ENCODE measurements around the gene FGF1. TPM values are rescaled to one million over a fixed set of nuclear protein-coding genes. Genes with fewer than 3 reads are reported as not detected.

The FGF1 gene
- polyA plus RNA-seq, 3 donors, result not detected

GRCh38 chr5:142670804-142671203 is 15.1 kb downstream of the FGF1 start:
- H3K79me2 ChIP-seq (ENCODE audit: insufficient read depth, low read length), result no peaks in the 10 kb centered on the region
- TF ChIP-seq CTCF (IDR thresholded peaks at IDR 0.05), result no peak
- H3K27me3 Mint-ChIP-seq (ENCODE audit: low read depth in 3 of 3), result peaks cover 3 to 5% (median 4%) of the 10 kb centered on the region in 3 donors
- DNase-seq, result no peak
- H3K4me3 ChIP-seq (replicated peaks in 1 of 3; ENCODE audit: low read depth in 2 of 3, low read length in 3 of 3), result no peak overlapping the region
- H3K4me2 ChIP-seq (replicated peaks; ENCODE audit: extremely low read depth, low read length, poor library complexity, severe bottlenecking), result no peak overlapping the region
- H2AFZ ChIP-seq (ENCODE audit: insufficient read depth, low read depth, low read length, poor library complexity, severe bottlenecking), result no peak overlapping the region
- no peak overlapping the region for H3K27ac ChIP-seq (ENCODE audit: low read depth in 1 of 2, low read length in 2 of 2)
- no peaks in the 10 kb centered on the region for H3K36me3 ChIP-seq (replicated peaks in 1 of 2; ENCODE audit: control insufficient read depth in 1 of 2, insufficient read depth in 2 of 2, low read length in 2 of 2)
- H3K9ac ChIP-seq (ENCODE audit: insufficient read depth, low read length, poor library complexity, severe bottlenecking), result no peak overlapping the region
- H3K9me3 Mint-ChIP-seq, result no peaks in the 10 kb centered on the region
- H4K20me1 ChIP-seq (ENCODE audit: insufficient read depth, low read length), result no peaks in the 10 kb centered on the region
- no peaks in the 10 kb centered on the region for H3K4me1 ChIP-seq (ENCODE audit: control insufficient read depth in 1 of 2, insufficient read depth in 2 of 2, low read length in 2 of 2)
- H3K27ac Mint-ChIP-seq, result no peak overlapping the region
- no peak overlapping the region for H3K4me3 Mint-ChIP-seq
- no peaks in the 10 kb centered on the region for H3K27me3 ChIP-seq (ENCODE audit: control insufficient read depth in 2 of 2, insufficient read depth in 2 of 2, low read length in 2 of 2)
- H3K36me3 Mint-ChIP-seq, result no peaks in the 10 kb centered on the region
- intact Hi-C loops (cut with micrococcal nuclease), result no loop called here
- no peaks in the 10 kb centered on the region for H3K9me3 ChIP-seq (replicated peaks in 1 of 2; ENCODE audit: control insufficient read depth in 1 of 2, insufficient read depth in 1 of 2, low read length in 2 of 2)
- no CpG with 5 or more reads among the region's 2 CpGs for WGBS (ENCODE audit: insufficient coverage)
- no peaks in the 10 kb centered on the region for H3K4me1 Mint-ChIP-seq

- intact Hi-C loops (cut with micrococcal nuclease), result no loop called here
- Histone ChIP-seq H4K20me1 (ENCODE audit: insufficient read depth, low read length) (no peaks in the 10 kb centered on the region), H3K27ac (ENCODE audit: low read depth in 1 of 2, low read length in 2 of 2) (no peak overlapping the region), H3K27me3 (ENCODE audit: control insufficient read depth in 2 of 2, insufficient read depth in 2 of 2, low read length in 2 of 2) (no peaks in the 10 kb centered on the region), H3K4me2 (replicated peaks; ENCODE audit: extremely low read depth, low read length, poor library complexity, severe bottlenecking) (no peak overlapping the region), H3K79me2 (ENCODE audit: insufficient read depth, low read length) (no peaks in the 10 kb centered on the region), H3K9me3 (replicated peaks in 1 of 2; ENCODE audit: control insufficient read depth in 1 of 2, insufficient read depth in 1 of 2, low read length in 2 of 2) (no peaks in the 10 kb centered on the region), H3K36me3 (replicated peaks in 1 of 2; ENCODE audit: control insufficient read depth in 1 of 2, insufficient read depth in 2 of 2, low read length in 2 of 2) (no peaks in the 10 kb centered on the region), H3K4me1 (ENCODE audit: control insufficient read depth in 1 of 2, insufficient read depth in 2 of 2, low read length in 2 of 2) (no peaks in the 10 kb centered on the region), H3K4me3 (replicated peaks in 1 of 3; ENCODE audit: low read depth in 2 of 3, low read length in 3 of 3) (no peak overlapping the region), H3K9ac (ENCODE audit: insufficient read depth, low read length, poor library complexity, severe bottlenecking) (no peak overlapping the region), H2AFZ (ENCODE audit: insufficient read depth, low read depth, low read length, poor library complexity, severe bottlenecking) (no peak overlapping the region)
- no peak overlapping the region for H3K27ac Mint-ChIP-seq
- no peak for TF ChIP-seq CTCF (IDR thresholded peaks at IDR 0.05)
- H3K4me3 Mint-ChIP-seq, result no peak overlapping the region
- DNase-seq, result no peak
- no peaks in the 10 kb centered on the region for H3K9me3 Mint-ChIP-seq
- no peaks in the 10 kb centered on the region for H3K36me3 Mint-ChIP-seq
- 93% methylated on average over 12 of the region's 12 CpGs for WGBS (ENCODE audit: insufficient coverage)
- H3K27me3 Mint-ChIP-seq (ENCODE audit: low read depth in 3 of 3), result peaks cover 2 to 7% (median 4%) of the 10 kb centered on the region in 3 donors
- H3K4me1 Mint-ChIP-seq, result peaks cover 2% of the 10 kb centered on the region
Observed at GRCh38 chr5:142669477-142669876, 16.4 kb downstream of the FGF1 start.

All from CD14-positive monocyte (primary cell).